NCI-H345 (cell line): ENCODE data around the gene MICAL2.

ENCODE experiments used
- DNase-seq: peaks from one replicate; lab custom pipeline; 2025; lab: John Stamatoyannopoulos, UW

MICAL2 gene

GRCh38 chr11:12189543-12190235 is 79.3 kb downstream of the MICAL2 start:
- peak; percentile 57 for DNase-seq

DNA sequence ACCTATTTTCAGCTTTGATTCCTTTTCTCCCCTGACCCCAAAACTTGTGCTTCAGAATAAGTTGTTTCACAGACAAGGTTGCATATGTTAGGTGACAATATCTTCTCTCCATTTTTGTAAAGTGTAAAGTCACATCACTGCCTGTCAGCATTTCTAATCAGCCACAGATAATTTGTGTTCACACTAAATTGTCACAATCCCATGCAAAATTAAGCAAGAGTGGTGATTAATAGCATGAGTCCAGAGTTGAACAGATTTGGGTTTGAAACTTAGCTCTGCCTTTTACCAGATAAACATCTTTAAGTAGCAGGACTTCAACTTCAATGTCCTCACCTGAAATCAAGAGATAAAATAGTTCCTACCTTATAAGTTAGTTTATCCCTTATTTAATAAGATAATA is 80.1 kb downstream of the MICAL2 start:
- no peak for DNase-seq

GRCh38 chr11:12192794-12193514 is 82.6 kb downstream of the MICAL2 start:
- peak; percentile 34 for DNase-seq

DNA sequence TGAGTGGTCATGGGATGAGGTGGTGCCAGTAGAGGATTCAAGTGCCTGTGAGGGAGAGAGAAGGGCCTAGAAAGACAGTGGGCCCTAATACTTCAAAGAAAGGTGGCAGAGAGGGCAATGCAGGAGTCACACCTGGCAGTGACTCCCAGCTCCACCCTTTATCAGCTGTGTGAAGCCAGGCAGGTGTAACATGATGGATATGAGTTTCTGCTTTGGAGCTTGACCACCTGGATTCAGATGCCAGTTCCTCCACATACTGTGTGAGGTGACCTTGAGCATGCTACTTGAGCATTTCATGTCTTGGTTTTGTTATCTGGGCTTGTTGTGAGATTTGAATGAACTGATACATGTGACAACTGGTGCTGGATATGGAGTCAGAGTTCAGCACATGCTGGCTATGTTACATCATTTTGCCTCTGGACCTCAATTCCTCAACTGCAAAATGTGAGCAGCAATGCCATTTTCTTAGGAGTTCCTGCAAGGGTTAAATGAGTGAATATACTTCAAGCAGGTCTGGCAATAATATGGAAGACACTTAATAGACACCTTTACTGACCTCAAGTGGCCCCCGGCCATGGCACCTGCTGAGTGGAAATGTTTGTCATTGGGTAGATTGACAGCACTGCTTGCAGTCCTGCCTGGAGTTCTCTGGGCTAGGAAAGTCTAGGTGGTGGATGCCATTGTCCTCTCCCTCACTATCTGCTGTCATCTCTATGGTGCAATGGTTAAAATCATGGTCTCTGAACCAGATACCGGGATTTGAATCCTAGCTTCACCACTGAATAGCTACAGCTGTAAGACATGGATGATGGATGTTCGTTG is 83.3 kb downstream of the MICAL2 start:
- DNase-seq = no peak

GRCh38 chr11:12195768-12196167 is 85.4 kb downstream of the MICAL2 start:
- DNase-seq = no peak

- DNase-seq = no peak
These were observed 85.9 kb downstream of the MICAL2 start for GRCh38 chr11:12196308-12196707.

DNA sequence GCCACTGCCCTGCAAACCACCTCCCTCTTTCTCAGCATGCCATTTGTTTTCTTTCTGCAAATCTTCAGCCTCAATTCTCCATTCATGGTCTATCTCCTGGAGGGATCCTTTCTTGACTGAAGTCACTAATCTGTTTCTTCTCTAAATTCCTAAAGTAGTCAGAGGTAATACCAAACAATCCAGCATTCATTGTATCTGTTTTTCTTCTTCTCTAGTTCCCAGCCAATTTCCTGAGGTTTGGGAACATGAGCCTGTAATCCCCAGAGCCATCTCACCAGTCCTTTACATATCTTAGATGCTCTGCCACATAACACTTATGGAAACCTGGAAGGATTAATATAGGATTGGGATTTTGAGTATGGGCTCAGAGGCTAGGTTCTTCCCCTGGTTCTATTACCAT is 86.5 kb downstream of the MICAL2 start:
- no peak for DNase-seq

- no peak for DNase-seq
These were observed 88.1 kb downstream of the MICAL2 start for GRCh38 chr11:12198251-12199222.

- peak; percentile 50 for DNase-seq
These were observed 89.0 kb downstream of the MICAL2 start for GRCh38 chr11:12199231-12199948.

DNA sequence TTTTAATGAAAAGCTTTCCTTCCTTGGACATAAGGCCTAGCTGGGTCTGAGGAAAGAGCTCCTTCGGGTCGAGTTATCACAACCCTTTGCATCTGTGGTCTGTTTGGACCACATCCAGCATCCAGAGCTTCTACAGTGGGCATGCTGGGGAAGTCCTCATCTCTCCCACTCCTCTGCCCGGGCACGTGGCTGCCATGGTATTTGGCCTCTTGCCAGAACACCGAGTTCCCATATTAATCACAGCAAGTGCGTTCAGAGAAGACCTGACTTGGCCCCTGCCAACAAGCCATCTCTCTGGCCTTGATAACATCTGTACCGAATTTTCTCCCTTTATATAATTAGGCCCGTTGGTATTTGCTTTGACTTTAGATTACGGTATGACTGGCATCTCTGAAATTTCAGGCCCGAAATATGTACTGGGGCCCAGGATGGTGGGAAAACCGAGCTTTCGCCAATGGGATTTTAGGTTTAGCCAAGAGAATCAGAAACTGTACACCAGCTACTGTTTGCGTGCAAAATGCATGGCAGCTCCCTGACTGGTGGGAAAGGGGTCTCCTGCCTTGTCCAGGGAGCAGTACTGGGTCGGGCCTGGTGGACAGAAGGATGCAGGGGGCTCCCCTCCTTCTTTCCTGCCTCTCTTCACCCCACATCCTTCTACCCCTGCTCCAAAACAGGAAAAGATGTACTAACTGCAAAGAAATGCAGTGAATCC is 90.0 kb downstream of the MICAL2 start:
- peak; percentile 79 for DNase-seq

DNA sequence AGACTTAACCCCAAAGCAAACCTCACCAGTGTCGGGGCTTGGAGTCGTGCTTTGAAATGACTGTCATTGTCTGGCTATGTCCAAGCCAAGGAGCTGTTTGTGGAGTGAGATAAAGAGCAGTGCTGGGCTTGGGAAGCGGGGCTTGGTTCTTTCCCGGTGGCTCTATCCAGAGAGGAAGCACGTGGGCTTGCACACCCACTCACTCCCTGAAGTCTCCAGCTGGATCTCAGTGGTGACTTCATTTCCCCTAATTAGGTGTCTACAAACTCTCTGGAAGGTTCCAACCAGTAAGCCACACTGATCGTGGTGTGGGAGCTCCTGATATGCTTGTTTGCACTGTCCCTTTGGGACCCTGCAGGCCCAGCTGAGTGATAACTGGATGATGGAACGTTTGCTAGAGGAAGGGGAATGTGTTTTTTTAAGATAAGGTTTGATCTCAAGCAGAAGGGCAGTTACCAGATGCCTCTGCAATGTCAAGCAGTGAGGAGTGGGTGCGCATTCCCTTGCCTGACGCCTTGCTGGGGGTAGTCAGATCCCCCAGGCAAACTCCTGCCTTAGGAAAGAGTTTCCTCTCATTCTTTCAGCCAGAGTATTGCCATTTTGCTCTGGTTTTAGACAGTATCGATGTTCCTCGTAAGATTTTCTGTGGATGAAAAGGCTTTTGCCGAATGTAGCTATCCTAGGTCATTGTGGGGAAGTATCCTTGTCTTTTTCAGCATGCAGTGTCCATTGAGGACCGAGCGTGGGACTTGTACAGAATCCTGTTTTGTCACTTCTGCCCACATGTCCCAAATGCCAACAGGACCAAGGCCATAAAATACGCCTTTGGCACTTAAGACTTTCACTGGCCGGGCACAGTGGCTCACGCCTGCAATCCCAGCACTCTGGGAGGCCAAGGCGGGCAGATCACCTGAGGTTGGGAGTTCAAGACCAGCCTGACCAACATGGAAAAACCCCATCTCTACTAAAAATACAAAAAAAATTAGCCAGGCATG is 90.9 kb downstream of the MICAL2 start:
- DNase-seq = no peak

- DNase-seq = no peak
These were observed 92.4 kb downstream of the MICAL2 start for GRCh38 chr11:12202661-12203310.

DNA sequence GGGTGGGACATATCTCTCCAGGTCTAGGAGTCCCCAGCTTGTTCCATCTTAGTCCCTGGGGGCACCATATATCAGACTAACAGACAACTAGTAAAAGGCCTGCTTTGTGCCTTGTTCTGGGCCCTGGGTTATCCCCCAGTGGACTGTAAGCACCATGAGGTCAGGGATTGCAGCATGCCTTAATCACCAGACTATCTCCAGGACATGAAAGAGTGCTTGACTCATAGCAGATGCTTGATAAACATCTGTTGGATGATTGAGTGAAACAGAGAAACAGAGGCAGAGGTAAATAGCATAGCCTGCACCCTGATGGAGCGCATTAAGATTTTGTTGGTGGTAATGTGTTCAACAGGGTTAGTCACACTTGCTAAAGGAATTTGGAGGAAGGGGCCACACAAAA is 94.1 kb downstream of the MICAL2 start:
- no peak for DNase-seq

DNA sequence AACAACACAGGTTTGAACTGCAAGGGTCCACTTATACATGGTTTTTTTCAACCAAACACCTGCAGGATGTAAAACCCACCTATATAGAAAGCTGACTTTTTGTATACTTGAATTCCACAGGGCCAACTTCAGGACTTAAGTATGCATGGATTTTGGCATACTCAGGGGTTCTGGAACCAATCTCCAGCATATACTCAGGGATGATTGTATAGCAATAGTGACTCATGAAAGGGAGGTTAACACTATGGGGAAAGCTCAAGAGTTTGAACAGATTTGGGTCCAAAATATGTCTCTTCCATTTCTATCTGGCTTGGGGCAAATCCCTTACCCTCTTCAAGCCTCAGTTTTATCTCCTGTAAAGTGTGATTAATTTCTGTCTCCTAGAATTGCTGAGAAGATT is 94.9 kb downstream of the MICAL2 start:
- DNase-seq = no peak

- DNase-seq = no peak
These were observed 96.1 kb downstream of the MICAL2 start for GRCh38 chr11:12206529-12206928.

- DNase-seq = no peak
These were observed 97.2 kb downstream of the MICAL2 start for GRCh38 chr11:12207384-12208150.

DNA sequence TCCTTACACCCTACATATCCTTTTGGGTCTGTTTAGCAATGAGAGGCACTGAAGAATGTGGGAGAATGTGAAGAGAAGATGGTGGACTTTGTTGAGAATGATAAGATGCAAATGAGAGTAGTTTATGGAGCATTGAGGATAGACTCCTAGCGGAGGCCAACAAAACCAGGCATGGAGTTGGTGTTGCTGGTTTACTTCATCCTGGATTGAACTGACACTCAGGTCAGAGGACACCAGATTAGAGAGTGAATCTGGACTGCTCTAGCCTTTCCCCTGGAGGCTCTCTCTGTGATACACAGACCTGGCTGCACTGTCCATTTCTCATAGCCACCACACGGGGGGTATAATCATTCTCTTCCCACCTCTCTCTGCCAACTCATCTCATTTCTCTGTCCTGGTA is 98.7 kb downstream of the MICAL2 start:
- no peak for DNase-seq

DNA sequence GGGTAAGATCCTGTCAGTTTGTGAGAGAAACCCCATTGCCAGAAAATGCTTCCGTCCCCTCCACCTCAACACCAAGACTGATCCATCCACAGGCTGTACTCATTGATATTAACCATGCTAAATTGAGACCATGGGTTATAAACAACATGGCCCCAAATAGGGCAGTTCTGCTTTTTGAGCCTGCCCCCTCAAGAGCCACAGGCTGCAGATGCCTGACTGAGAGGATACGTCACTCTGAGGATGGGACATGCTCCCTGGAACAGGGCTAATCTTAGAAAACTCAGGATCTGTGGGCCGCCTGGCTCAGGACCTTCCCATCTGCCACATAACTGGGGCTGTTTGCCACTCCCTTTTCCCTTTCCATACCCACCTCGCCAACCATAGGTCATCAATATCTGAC is 99.8 kb downstream of the MICAL2 start:
- no peak for DNase-seq
